HUES6 (cell line): ENCODE results near the gene GDAP1L1.
"Not testable (repeated sequence)": the region's sequence is repeated elsewhere in the genome, so short reads cannot be mapped to it uniquely, and the experiment has no call there.

ENCODE experiments used
- H3K27ac ChIP-seq: 2 replicates; pipeline ENCODE4 v1.7.0; 2013; ENCODE audit warnings: low read depth, mild to moderate bottlenecking, low read length, inconsistent platforms
- H3K27me3 ChIP-seq: 2 replicates; pipeline ENCODE4 v1.6.1; 2013; ENCODE audit warnings: low read length; ENCODE audit not compliant: control insufficient read depth, insufficient read depth
- H3K36me3 ChIP-seq: 2 replicates; pipeline ENCODE4 v1.6.1; 2013; ENCODE audit warnings: low read length; ENCODE audit not compliant: control insufficient read depth, insufficient read depth
- H3K4me1 ChIP-seq: 2 replicates; pipeline ENCODE4 v1.6.1; 2013; ENCODE audit warnings: low read length; ENCODE audit not compliant: control insufficient read depth, insufficient read depth
- H3K4me3 ChIP-seq: 2 replicates; pipeline ENCODE4 v1.5.1; 2013; ENCODE audit warnings: low read depth, low read length
- H3K9ac ChIP-seq: one replicate; pipeline ENCODE4 v1.6.1; 2013; ENCODE audit warnings: mild to moderate bottlenecking, low read length
- H3K9me3 ChIP-seq: 2 replicates; pipeline ENCODE4 v1.6.1; 2013; ENCODE audit warnings: low read depth, low read length; ENCODE audit not compliant: control insufficient read depth, insufficient read depth

Gene GDAP1L1

GRCh38 chr20:44284032-44284431, 36.9 kb downstream of the GDAP1L1 start:
- Histone ChIP-seq H3K36me3 (no peaks in the 10 kb centered on the region), H3K9ac (no peak overlapping the region), H3K4me3 (no peak overlapping the region), H3K9me3 (peaks cover 8% of the 10 kb centered on the region), H3K27me3 (no peaks in the 10 kb centered on the region; the same call in 1 of the 2 replicates), H3K4me1 (no peaks in the 10 kb centered on the region), H3K27ac (no peak overlapping the region)

- no peak overlapping the region for H3K9ac ChIP-seq
- H3K27ac ChIP-seq, result no peak overlapping the region
- peaks cover 8% of the 10 kb centered on the region for H3K9me3 ChIP-seq
- H3K4me1 ChIP-seq, result no peaks in the 10 kb centered on the region
- no peaks in the 10 kb centered on the region for H3K36me3 ChIP-seq
- H3K27me3 ChIP-seq, result no peaks in the 10 kb centered on the region
- no peak overlapping the region for H3K4me3 ChIP-seq
Measured at GRCh38 chr20:44287272-44288097, 40.4 kb downstream of the GDAP1L1 start.

- no peak overlapping the region for H3K9ac ChIP-seq
- no peak overlapping the region for H3K27ac ChIP-seq
- no peaks in the 10 kb centered on the region for H3K36me3 ChIP-seq
- no peak overlapping the region for H3K4me3 ChIP-seq
- H3K27me3 ChIP-seq, result no peaks in the 10 kb centered on the region
- no peaks in the 10 kb centered on the region for H3K4me1 ChIP-seq
- H3K9me3 ChIP-seq, result peaks cover 8% of the 10 kb centered on the region
Measured at GRCh38 chr20:44288252-44288651, 41.1 kb downstream of the GDAP1L1 start.

- Histone ChIP-seq H3K27ac (no peak overlapping the region), H3K36me3 (no peaks in the 10 kb centered on the region), H3K4me1 (no peaks in the 10 kb centered on the region), H3K9ac (no peak overlapping the region), H3K9me3 (peaks cover 8% of the 10 kb centered on the region), H3K27me3 (no peaks in the 10 kb centered on the region), H3K4me3 (no peak overlapping the region)
Measured at GRCh38 chr20:44291754-44292153, 44.6 kb downstream of the GDAP1L1 start.

GRCh38 chr20:44296011-44296410, 48.9 kb downstream of the GDAP1L1 start:
- Histone ChIP-seq H3K36me3 (no peaks in the 10 kb centered on the region), H3K4me1 (no peaks in the 10 kb centered on the region), H3K27me3 (no peaks in the 10 kb centered on the region), H3K27ac (no peak overlapping the region), H3K9ac (no peak overlapping the region), H3K9me3 (no peaks in the 10 kb centered on the region), H3K4me3 (no peak overlapping the region)

DNA sequence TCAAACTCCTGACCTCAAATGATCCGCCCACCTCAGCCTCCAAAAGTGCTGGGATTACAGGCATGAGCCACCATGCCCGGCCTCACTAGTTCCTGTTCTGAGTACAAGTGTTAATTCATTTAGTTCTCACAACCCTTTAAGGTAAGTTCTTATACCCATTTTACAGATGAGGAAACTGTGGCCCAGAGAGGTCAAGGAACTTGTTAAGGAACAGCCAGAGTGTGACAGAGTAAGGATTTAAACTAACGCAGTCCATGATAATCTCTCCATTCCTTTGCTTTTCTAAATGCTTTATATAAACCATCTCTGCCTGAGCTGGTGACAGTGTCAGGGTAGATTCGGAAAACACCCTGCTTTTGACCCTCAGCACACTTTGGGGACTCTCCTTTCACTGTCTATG, 50.6 kb downstream of the GDAP1L1 start:
- Histone ChIP-seq H3K4me1 (no peaks in the 10 kb centered on the region), H3K9me3 (no peaks in the 10 kb centered on the region), H3K27me3 (no peaks in the 10 kb centered on the region), H3K36me3 (no peaks in the 10 kb centered on the region), H3K27ac (no peak overlapping the region), H3K4me3 (no peak overlapping the region), H3K9ac (no peak overlapping the region)

DNA sequence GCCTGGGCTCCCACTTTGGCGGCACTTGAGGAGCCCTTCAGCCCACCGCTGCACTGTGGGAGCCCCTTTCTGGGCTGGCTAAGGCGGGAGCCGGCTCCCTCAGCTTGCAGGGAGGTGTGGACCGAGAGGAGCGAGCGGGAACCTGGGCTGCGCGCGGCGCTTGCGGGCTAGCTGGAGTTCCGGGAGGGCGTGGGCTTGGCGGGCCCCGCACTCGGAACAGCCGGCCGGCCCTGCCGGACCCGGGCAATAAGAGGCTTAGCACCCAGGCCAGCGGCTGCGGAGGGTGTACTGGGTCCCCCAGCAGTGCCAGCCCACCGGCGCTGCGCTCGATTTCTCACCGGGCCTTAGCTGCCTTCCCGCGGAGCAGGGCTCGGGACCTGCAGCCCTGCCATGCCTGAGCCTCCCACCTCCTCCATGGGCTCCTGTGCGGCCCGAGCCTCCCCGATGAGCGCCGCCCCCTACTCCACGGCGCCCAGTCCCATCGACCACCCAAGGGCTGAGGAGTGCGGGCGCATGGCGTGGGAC, 52.0 kb downstream of the GDAP1L1 start:
- H3K4me3 ChIP-seq, H3K36me3 ChIP-seq, H3K9ac ChIP-seq, H3K4me1 ChIP-seq, H3K9me3 ChIP-seq, H3K27me3 ChIP-seq, H3K27ac ChIP-seq: not testable (repeated sequence)

GRCh38 chr20:44301285-44301684, 54.2 kb downstream of the GDAP1L1 start:
- Histone ChIP-seq H3K9me3 (no peaks in the 10 kb centered on the region), H3K9ac (no peak overlapping the region), H3K4me1 (no peaks in the 10 kb centered on the region), H3K36me3 (no peaks in the 10 kb centered on the region), H3K27ac (no peak overlapping the region), H3K4me3 (no peak overlapping the region), H3K27me3 (no peaks in the 10 kb centered on the region)

- Histone ChIP-seq H3K36me3 (no peaks in the 10 kb centered on the region), H3K9me3 (no peaks in the 10 kb centered on the region), H3K9ac (no peak overlapping the region), H3K4me1 (no peaks in the 10 kb centered on the region), H3K27me3 (no peaks in the 10 kb centered on the region), H3K4me3 (no peak overlapping the region), H3K27ac (no peak overlapping the region)
Measured at GRCh38 chr20:44302026-44302669, 55.0 kb downstream of the GDAP1L1 start.

DNA sequence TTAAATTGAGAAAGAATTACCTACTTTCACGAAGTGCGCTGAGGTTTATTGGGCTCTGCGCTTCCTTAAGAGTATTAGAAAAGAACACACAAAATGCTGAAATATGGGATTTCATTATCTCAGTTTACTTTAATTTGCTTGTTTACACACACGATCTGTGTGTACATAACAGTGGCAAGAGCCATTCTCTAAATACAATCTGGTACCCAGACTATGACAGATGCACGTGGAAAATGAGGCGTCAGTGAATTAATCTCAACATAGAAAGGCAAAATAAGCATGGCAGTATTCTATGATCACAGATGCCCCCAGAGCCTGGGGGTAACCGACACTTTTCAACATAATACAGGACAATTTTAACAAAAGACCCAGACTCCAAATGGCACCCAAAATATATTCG, 55.6 kb downstream of the GDAP1L1 start:
- Histone ChIP-seq H3K4me1 (no peaks in the 10 kb centered on the region), H3K9ac (no peak overlapping the region), H3K27ac (no peak overlapping the region), H3K36me3 (no peaks in the 10 kb centered on the region), H3K9me3 (no peaks in the 10 kb centered on the region), H3K4me3 (no peak overlapping the region), H3K27me3 (no peaks in the 10 kb centered on the region)

GRCh38 chr20:44304383-44304782, 57.3 kb downstream of the GDAP1L1 start:
- Histone ChIP-seq H3K27ac (no peak overlapping the region), H3K9ac (no peak overlapping the region), H3K36me3 (no peaks in the 10 kb centered on the region), H3K4me1 (no peaks in the 10 kb centered on the region), H3K4me3 (no peak overlapping the region), H3K27me3 (no peaks in the 10 kb centered on the region), H3K9me3 (no peaks in the 10 kb centered on the region)
